GM12878 (cell line): Measurements from ENCODE around the gene KRTAP10-1. TPM values are rescaled to one million over a fixed set of nuclear protein-coding genes. Genes with fewer than 3 reads are reported as not detected.

Experiments used
- ATAC-seq: fragments of 200-7000 bp; cut with Tn5 transposase; 3 replicates; pipeline ENCODE4 v1.9.1; 2020; ENCODE audit warnings: mild to moderate bottlenecking, moderate library complexity
- BruUV-seq: library from RNA; stranded (reverse); fragments of 400-500 nt; replicated peaks from 2 replicates; lab custom pipeline; 2021; lab: Mats Ljungman, UMichigan
- CTCF ChIA-PET: fragments of 300-600 bp; sonication (Branson Sonifier 250); formaldehyde crosslinking; extraction: SDS; loops from one replicate; lab custom pipeline; 2021; ENCODE audit warnings: inconsistent platforms; lab: Yijun Ruan, JAX
- POLR2A ChIA-PET: fragments of 350-600 bp; formaldehyde crosslinking; extraction: SDS; loops from one replicate; lab custom pipeline; 2021; ENCODE audit warnings: inconsistent platforms; lab: Charles Lee
- RAD21 ChIA-PET: fragments of 300-600 bp; sonication (Branson Sonifier 250); formaldehyde crosslinking; loops from one replicate; lab custom pipeline; 2023; ENCODE audit warnings: antibody characterized with exemption; ENCODE audit not compliant: unreplicated experiment; lab: Charles Lee
- SMC1A ChIA-PET: fragments of 300-600 bp; sonication (Branson Sonifier 250); formaldehyde crosslinking; loops from one replicate; lab custom pipeline; 2023; ENCODE audit not compliant: unreplicated experiment, uncharacterized antibody; lab: Charles Lee
- DNase-seq: peaks from one replicate; pipeline ENCODE4 v3.0.0-alpha.2; 2011; ENCODE audit warnings: low read depth, low spot score
- FAIRE-seq: peaks from 3 replicates; lab custom pipeline; 2011; peaks lifted over from hg19 to GRCh38; lab: Jason Lieb, UNC
- H2AFZ ChIP-seq: 2 replicates; pipeline ENCODE4 v1.6.0; 2011; ENCODE audit warnings: low read depth, low read length, control low read depth; ENCODE audit not compliant: control insufficient read depth
- H3K27ac ChIP-seq: 2 replicates; pipeline ENCODE4 v1.5.1; 2011; ENCODE audit warnings: control low read depth; ENCODE audit not compliant: control insufficient read depth, insufficient read depth
- H3K27me3 ChIP-seq, 2 experiments: replicated peaks in 1 of 2; 2 replicates each; pipeline versions ENCODE4 v1.6.0 to v1.6.1; 2011; ENCODE audit warnings: low read length in 1 of 2; ENCODE audit not compliant: control insufficient read depth in 2 of 2, insufficient read depth in 2 of 2
- H3K36me3 ChIP-seq, 2 experiments: 2 replicates each; pipeline ENCODE4 v1.5.1; 2011; ENCODE audit warnings: low read length in 1 of 2; ENCODE audit not compliant: control insufficient read depth in 2 of 2, insufficient read depth in 2 of 2
- H3K4me1 ChIP-seq: 2 replicates; pipeline ENCODE4 v1.6.1; 2011; ENCODE audit warnings: mild to moderate bottlenecking, low read length, moderate library complexity, mixed read lengths; ENCODE audit not compliant: control insufficient read depth, insufficient read depth
- H3K4me2 ChIP-seq: 2 replicates; pipeline ENCODE4 v1.6.0; 2011; ENCODE audit warnings: control low read depth; ENCODE audit not compliant: control insufficient read depth, insufficient read depth
- H3K4me3 ChIP-seq: fragments of 200-600 bp; sonication (generic); 2 replicates; pipeline ENCODE4 v1.5.1; 2016
- H3K79me2 ChIP-seq: 2 replicates; pipeline ENCODE4 v1.6.0; 2011; ENCODE audit warnings: low read length; ENCODE audit not compliant: control insufficient read depth, insufficient read depth
- H3K9ac ChIP-seq: 2 replicates; pipeline ENCODE4 v1.8.0; 2011; ENCODE audit warnings: low read length, control low read depth, mixed read lengths; ENCODE audit not compliant: control insufficient read depth, insufficient read depth
- H3K9me3 ChIP-seq: replicated peaks from 3 replicates; pipeline ENCODE4 v1.5.1; 2011; ENCODE audit warnings: mild to moderate bottlenecking, low read length; ENCODE audit not compliant: control insufficient read depth, insufficient read depth
- H4K20me1 ChIP-seq: 2 replicates; pipeline ENCODE4 v1.6.0; 2011; ENCODE audit not compliant: control insufficient read depth, insufficient read depth
- CREB1 ChIP-seq: IDR thresholded peaks from 2 replicates; pipeline ENCODE4 v1.6.1; 2012; ENCODE audit warnings: low read depth, mild to moderate bottlenecking, inconsistent platforms
- FOXM1 ChIP-seq: IDR thresholded peaks from 2 replicates; pipeline ENCODE4 v1.6.1; 2012; ENCODE audit warnings: low read depth, mild to moderate bottlenecking, inconsistent platforms, low read length, moderate library complexity
- GATAD2B ChIP-seq: fragments of 450-650 bp; conservative IDR thresholded peaks from 2 replicates; pipeline ENCODE4 v1.6.1; 2017; ENCODE audit warnings: low read depth, mild to moderate bottlenecking, moderate library complexity
- HSF1 ChIP-seq: fragments of 150-350 bp; IDR thresholded peaks from 2 replicates; pipeline ENCODE4 v1.6.1; 2014; ENCODE audit warnings: mild to moderate bottlenecking, low read depth, low read length
- NBN ChIP-seq: fragments of 450-650 bp; IDR thresholded peaks from 2 replicates; pipeline ENCODE4 v1.6.1; 2016
- POLR2AphosphoS2 ChIP-seq: IDR thresholded peaks from 2 replicates; pipeline ENCODE4 v1.6.1; 2011; ENCODE audit warnings: low read depth, mild to moderate bottlenecking, low read length, improper control_type of control experiment, moderate library complexity
- SIN3A ChIP-seq: IDR thresholded peaks from 2 replicates; pipeline ENCODE4 v1.6.1; 2012; ENCODE audit warnings: low read depth, low read length, improper control_type of control experiment
- SMARCA5 ChIP-seq: fragments of 450-650 bp; IDR thresholded peaks from 2 replicates; pipeline ENCODE4 v1.6.1; 2017; ENCODE audit warnings: mild to moderate bottlenecking
- SREBF1 ChIP-seq: IDR thresholded peaks from 2 replicates; pipeline ENCODE4 v1.6.1; 2012; ENCODE audit warnings: mild to moderate bottlenecking, low read length
- TARDBP ChIP-seq: IDR thresholded peaks from 2 replicates; pipeline ENCODE4 v1.6.1; 2016; ENCODE audit warnings: borderline replicate concordance
- TCF3 ChIP-seq: IDR thresholded peaks from 2 replicates; pipeline ENCODE4 v1.6.1; 2012; ENCODE audit warnings: low read depth, mild to moderate bottlenecking, low read length, borderline replicate concordance; ENCODE audit not compliant: insufficient read depth
- ZSCAN29 ChIP-seq: fragments of 450-650 bp; IDR thresholded peaks from 2 replicates; pipeline ENCODE4 v1.6.1; 2017; ENCODE audit warnings: mild to moderate bottlenecking, moderate library complexity
- WGBS: methylation state at CpG from one replicate; pipeline ENCODE4 v1.1.6; 2016; ENCODE audit warnings: low lambda C conversion rate; ENCODE audit not compliant: insufficient replicate concordance, insufficient coverage; ENCODE audit errors: missing lambda C conversion rate; 5-methylcytosine and 5-hydroxymethylcytosine counted together
- in situ Hi-C: fragments of 300-500 bp; cut with MboI; formaldehyde crosslinking; loops from 9 replicates; pipeline ENCODE4 v1.14.3; 2018; ENCODE audit warnings: mixed read lengths
- intact Hi-C: fragments of 100-400 bp; cut with micrococcal nuclease; formaldehyde crosslinking; loops from one replicate; pipeline ENCODE4 v1.14.2; 2022; ENCODE audit not compliant: unreplicated experiment
- polyA plus RNA-seq, 11 experiments: library from polyadenylated mRNA; depleted of rRNA in 4 of 11; unstranded in 6 of 11; stranded (reverse) in 5 of 11; fragments of >200 nt; fragmentation: Nextera tagmentation in 4 of 11; fragmentation: Illumina TruSeq in 1 of 11; extraction: Ambion mirVana in 4 of 11; extraction: Trizol in 1 of 11; gene quantifications; 1 replicate in 1 of 11; 2 replicates in 10 of 11; pipeline versions ENCODE4 v1.2.1 to v1.2.3, GENCODE V29; 2011 to 2016; ENCODE audit warnings: inconsistent platforms in 2 of 11, missing spikeins in 2 of 11, low read depth in 1 of 11
- total RNA-seq, 4 experiments: library from RNA; depleted of rRNA in 3 of 4; stranded (reverse); fragments of >200 nt in 3 of 4; fragmentation: Illumina TruSeq in 1 of 4; extraction: Trizol in 1 of 4; gene quantifications; 2 replicates each; pipeline versions ENCODE4 v1.2.1 to v1.2.3, GENCODE V29; 2013 to 2021

KRTAP10-1 gene
- total and polyA plus RNA-seq, 10 of the 15 experiments (the other 5 are each of a cell fraction or from before 2014, with no cell fraction given) = not detected

DNA sequence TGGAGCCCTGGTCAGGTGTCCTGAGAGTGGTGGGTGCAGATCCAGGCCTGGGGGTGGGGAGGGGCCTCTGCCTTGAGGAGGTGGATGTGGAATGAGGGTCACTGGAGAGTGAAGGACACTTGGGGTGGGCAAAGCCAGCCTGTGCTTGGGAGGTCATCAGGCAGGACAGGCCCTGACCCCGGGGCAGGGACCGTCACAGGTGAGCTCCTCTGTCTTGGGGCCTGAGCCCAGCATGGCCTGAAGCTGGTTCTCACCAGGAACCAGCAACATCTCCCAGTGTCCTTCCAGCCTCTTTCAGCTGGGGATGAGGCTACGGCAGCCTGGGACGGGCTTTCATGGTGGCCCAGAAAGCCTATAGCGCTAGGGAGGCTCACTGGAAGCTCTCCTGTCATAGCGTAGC lies 12.1 kb upstream of the KRTAP10-1 start:
- H3K4me2 ChIP-seq = no peak overlapping the region
- TF ChIP-seq FOXM1 = no peak
- no TSS peak for BruUV-seq
- in situ Hi-C loops (no loop called here), intact Hi-C loops (no loop called here)
- H3K27me3 ChIP-seq = no peaks in the 10 kb centered on the region; a peak in 1 of 4 replicates
- no peaks in the 10 kb centered on the region for H3K36me3 ChIP-seq
- no peak overlapping the region for H2AFZ ChIP-seq
- RAD21 ChIA-PET = no interaction called here
- POLR2A ChIA-PET = no interaction called here
- no peak overlapping the region for H3K9ac ChIP-seq
- SMC1A ChIA-PET = no interaction called here
- FAIRE-seq (no peak), DNase-seq (no peak), ATAC-seq (no peak)
- no peaks in the 10 kb centered on the region; the same call in 2 of the 3 replicates for H3K9me3 ChIP-seq
- no peak overlapping the region for H3K27ac ChIP-seq
- no peaks in the 10 kb centered on the region for H3K4me1 ChIP-seq
- WGBS = 27% methylated on average over 6 of the region's 6 CpGs
- H3K79me2 ChIP-seq = no peaks in the 10 kb centered on the region
- no peaks in the 10 kb centered on the region for H4K20me1 ChIP-seq
- CTCF ChIA-PET = no interaction called here
- no peak overlapping the region for H3K4me3 ChIP-seq

DNA sequence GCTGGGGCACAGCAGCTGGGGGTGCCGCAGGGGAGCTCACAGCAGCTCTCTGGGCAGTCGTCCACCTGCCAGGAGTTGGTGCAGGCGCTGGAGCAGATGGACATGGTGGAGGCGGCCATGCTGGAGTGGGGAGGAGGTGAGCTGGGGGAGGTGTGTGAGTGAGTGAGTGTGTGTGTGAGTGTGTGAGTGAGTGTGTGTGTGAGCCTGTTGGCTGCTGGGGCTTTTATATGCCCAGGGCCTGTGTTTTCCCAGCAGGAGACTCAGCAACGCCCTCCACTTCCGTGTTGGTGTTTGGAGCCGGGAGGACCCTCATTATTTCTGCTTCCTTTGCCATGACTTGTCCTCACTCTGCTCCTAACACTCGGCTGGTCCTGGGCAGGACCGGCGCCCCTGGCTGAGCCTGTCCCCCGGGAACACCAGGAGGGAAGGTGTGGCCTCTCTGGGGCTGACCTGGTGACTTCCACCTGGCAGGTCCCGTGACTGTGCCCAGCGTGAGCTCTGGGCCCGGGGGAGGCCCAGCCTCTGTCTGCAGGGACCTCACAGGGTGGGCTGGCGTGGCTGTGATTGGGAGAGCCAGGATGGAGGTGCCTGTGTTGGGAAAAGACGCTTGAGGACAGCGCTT lies 11.5 kb upstream of the KRTAP10-1 start, which contains the start of gene KRTAP10-2:
TSS of gene KRTAP10-2 (minus strand) at position 166 of the 622 bp plus-strand sequence. CDS start at position 119, 47 bp downstream.
- TF ChIP-seq HSF1 (no peak), SREBF1 (no peak), SMARCA5 (no peak), ZSCAN29 (no peak), GATAD2B (no peak), TARDBP (no peak), SIN3A (no peak), TCF3 (no peak), CREB1 (no peak), NBN (no peak), POLR2AphosphoS2 (no peak)
- ChIA-PET RAD21 (no interaction called here), CTCF (no interaction called here), SMC1A (no interaction called here), POLR2A (no interaction called here)
- intact Hi-C loops (no loop called here), in situ Hi-C loops (no loop called here)
- ATAC-seq (no peak), FAIRE-seq (no peak), DNase-seq (no peak)
- H3K79me2 ChIP-seq = no peaks in the 10 kb centered on the region
- no peaks in the 10 kb centered on the region for H3K27me3 ChIP-seq
- H3K9ac ChIP-seq = no peak within 1 kb of the TSS
- no peak within 1 kb of the TSS for H3K4me3 ChIP-seq
- 22% methylated on average over 16 of the region's 17 CpGs for WGBS
- no peaks in the 10 kb centered on the region for H4K20me1 ChIP-seq
- no peaks in the 10 kb centered on the region for H3K4me1 ChIP-seq
- H3K27ac ChIP-seq = no peak within 1 kb of the TSS
- H3K4me2 ChIP-seq = no peak within 1 kb of the TSS
- no peaks in the 10 kb centered on the region for H3K36me3 ChIP-seq
- H2AFZ ChIP-seq = no peak within 1 kb of the TSS
- no peaks in the 10 kb centered on the region; the same call in 2 of the 3 replicates for H3K9me3 ChIP-seq
- BruUV-seq = no TSS peak
